ENCODE data around the gene RAB6A. TPM values are rescaled to one million over a fixed set of nuclear protein-coding genes. Genes with fewer than 3 reads are reported as not detected.
"Not testable (repeated sequence)": the region's sequence is repeated elsewhere in the genome, so short reads cannot be mapped to it uniquely, and the experiment has no call there.

The RAB6A gene
- total RNA-seq, 1 experiment from 2014 or later = 40.9 TPM

DNA sequence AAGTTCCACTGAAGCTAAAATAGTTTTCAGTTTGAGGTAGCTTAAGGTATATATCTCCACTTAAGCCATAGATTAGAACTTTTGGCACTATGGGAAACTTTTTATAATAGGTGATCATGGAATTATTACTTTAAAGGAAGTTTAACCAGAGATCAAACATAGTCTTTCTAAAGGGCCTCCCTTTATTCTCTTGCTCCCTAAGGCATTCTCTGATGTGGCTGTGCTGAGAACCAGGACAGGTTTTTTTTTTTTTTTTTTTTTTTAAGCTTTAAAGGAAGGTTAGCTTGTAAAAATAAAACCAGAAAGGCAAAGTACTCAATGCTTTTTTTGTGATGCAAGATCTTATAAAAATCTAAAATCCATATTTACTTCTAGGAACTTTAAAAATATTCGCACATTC, 23.9 kb upstream of the RAB6A start:
- DNase-seq (ENCODE audit: low read depth in 1 of 2, low spot score in 2 of 2) = no peak
- Histone ChIP-seq H3K27ac (no peak overlapping the region), H3K27me3 (replicated peaks) (no peaks in the 10 kb centered on the region), H3K36me3 (no peaks in the 10 kb centered on the region), H3K4me1 (replicated peaks) (peaks cover 8% of the 10 kb centered on the region), H3K4me3 (no peak overlapping the region), H3K9me3 (replicated peaks) (no peaks in the 10 kb centered on the region)

DNA sequence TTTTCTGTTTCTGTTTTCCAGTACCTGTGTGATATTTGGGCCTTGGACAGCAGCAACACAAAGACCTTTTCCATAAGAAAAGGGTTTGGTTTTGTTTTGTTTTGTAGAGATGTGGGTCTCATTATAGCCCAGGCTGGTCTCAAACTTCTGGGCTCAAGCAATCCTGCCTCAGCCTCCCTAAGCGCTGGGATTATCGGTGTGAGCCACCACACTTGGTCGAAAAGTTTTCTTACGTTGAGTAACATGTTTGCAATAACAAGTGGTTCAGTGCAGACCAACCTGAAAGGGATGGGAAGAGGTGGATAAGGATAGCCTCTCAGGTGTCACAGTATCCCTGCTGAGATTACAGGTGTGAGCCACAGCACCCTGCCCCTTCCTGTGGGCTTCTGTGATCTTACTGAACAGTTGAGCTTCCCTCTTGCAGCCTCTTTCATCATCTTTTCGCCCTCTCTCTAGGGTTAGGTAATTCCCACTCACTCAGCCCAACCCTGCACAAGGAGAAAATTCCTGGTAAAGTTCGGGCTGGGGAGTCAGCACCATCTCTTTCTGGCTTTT, 23.3 kb upstream of the RAB6A start:
- Histone ChIP-seq H3K4me3 (no peak overlapping the region), H3K27ac (no peak overlapping the region), H3K9me3 (replicated peaks) (no peaks in the 10 kb centered on the region), H3K27me3 (replicated peaks) (no peaks in the 10 kb centered on the region), H3K4me1 (replicated peaks) (peaks cover 8% of the 10 kb centered on the region), H3K36me3 (no peaks in the 10 kb centered on the region)
- DNase-seq (ENCODE audit: low read depth in 1 of 2, low spot score in 2 of 2) = no peak

DNA sequence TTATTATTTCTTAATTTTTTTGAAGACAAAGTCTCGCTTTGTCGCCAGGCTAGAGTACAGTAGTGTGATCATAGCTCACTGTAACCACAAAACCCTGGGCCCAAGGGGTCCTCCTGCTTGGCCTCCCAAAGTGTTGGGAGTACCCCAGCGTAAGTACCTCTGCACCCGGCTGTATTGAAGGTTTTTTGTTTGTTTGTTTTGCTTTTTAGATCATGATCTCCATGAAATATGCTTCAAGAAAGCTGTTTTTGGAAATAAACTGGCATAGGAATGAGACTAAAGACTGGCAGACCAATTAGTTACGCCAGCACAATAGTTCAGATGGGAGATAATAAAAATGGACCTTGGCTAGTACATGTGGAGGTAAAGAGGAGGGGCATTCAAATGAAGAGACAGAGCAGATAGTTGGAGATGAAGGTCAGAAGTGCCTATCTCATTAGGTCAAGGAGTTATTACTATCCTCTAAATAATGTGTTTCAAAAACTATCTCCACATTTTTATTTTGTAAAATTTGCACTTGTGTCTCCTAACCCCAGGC, 22.7 kb upstream of the RAB6A start:
- H3K4me3 ChIP-seq = no peak overlapping the region

DNA sequence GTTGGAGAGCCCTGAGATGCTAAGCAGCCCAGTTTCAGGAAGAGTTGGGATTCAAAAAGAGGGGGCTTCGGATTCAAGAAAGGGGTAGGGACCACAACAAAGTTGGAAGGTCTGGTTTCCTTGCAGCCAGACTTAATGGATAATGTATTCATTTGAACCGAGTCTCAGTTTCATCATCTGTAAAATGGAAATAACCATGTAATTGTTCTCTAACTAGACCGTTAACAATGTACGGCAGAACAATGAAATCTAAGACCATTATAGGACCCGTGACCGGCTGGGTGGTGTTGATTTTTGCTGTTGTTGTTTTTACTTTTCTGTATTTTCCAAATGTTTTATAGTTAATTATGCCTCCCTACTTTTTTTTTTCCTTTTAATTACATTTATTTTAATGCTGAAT, 20.4 kb upstream of the RAB6A start:
- Histone ChIP-seq H3K4me3 (no peak overlapping the region), H3K27ac (no peak overlapping the region)
- no peak for DNase-seq (ENCODE audit: low read depth in 1 of 2, low spot score in 2 of 2)

More for the DNA sequence above, 22.7 kb upstream of the RAB6A start:
- no peak overlapping the region for H3K27ac ChIP-seq
- H3K27me3 ChIP-seq (replicated peaks) = no peaks in the 10 kb centered on the region
- H3K36me3 ChIP-seq = no peaks in the 10 kb centered on the region
- H3K9me3 ChIP-seq (replicated peaks) = no peaks in the 10 kb centered on the region
- peaks cover 4% of the 10 kb centered on the region for H3K4me1 ChIP-seq (replicated peaks)
- no peak for DNase-seq (ENCODE audit: low read depth in 1 of 2, low spot score in 2 of 2)

DNA sequence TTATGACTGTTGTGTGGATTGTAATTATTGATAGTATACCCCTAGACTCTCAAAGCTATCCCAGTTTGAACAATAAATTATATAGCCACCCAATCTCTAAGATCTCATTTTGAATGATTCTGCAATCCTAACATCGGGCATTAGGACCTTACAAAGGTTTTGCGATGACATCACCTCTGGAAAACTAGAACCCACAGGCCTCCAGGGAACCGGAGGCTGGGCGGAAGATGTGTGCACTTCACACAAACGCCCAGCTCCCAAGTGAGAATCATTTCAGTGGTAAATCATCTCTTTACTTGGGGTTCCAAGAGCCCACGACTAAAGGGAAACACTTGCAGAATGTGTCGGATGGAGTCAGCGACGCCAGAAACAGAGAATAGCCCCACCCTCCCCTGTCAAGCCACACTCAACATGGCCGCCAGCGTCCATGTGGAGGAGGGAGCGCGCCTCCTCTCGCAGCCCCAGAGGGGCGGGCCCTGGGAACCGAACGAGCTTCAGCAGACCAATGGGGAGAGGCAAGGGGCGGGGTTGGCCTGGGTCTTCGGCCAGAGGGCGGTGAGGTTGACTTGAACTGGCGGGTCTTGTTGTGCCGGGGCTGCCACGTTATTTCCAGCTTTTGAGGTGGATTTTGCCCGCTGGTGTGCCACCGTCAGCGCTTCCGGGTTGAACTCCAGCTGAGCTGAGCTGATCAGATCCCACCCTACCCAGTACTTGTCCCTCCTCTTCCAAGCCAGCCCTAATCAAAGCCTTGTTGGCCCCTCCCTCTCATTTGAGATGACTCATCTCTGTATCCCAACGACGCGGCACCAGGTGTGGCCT, 18.4 kb upstream of the RAB6A start:
- Histone ChIP-seq H3K9me3 (replicated peaks) (no peaks in the 10 kb centered on the region), H3K4me1 (replicated peaks) (no peaks in the 10 kb centered on the region; the same call in 1 of the 2 replicates), H3K27me3 (replicated peaks) (no peaks in the 10 kb centered on the region), H3K4me3 (peak overlapping the region; percentile 44), H3K27ac (peak overlapping the region; percentile 91), H3K36me3 (no peaks in the 10 kb centered on the region)
- DNase-seq (ENCODE audit: low read depth in 1 of 2, low spot score in 2 of 2) = peak; percentile 96 to 97

More for the DNA sequence above, 20.4 kb upstream of the RAB6A start:
- no peaks in the 10 kb centered on the region for H3K9me3 ChIP-seq (replicated peaks)
- no peaks in the 10 kb centered on the region; the same call in 1 of the 2 replicates for H3K4me1 ChIP-seq (replicated peaks)
- H3K36me3 ChIP-seq = no peaks in the 10 kb centered on the region
- no peaks in the 10 kb centered on the region for H3K27me3 ChIP-seq (replicated peaks)

DNA sequence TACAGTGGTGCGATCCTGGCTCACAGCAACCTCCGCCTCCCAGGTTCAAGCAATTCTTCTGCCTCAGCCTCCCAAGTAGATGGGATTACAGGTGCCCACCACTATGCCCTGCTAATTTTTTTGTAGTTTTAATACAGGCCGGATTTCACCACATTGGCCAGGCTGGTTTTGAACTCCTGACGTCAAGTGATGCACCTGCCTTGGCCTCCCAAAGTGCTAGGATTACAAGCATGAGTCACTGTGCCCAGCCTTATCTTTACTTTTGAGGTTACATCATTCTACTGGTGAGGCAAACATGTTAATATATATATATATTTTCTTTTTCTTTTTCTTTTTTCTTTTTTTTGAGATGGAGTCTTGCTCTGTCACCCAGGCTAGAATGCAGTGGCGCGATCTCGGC, 9.9 kb upstream of the RAB6A start:
- H3K36me3 ChIP-seq; H3K27ac ChIP-seq; H3K9me3 ChIP-seq (replicated peaks); H3K4me3 ChIP-seq; H3K27me3 ChIP-seq (replicated peaks); H3K4me1 ChIP-seq (replicated peaks); DNase-seq (ENCODE audit: low read depth in 1 of 2, low spot score in 2 of 2): not testable (repeated sequence)

DNA sequence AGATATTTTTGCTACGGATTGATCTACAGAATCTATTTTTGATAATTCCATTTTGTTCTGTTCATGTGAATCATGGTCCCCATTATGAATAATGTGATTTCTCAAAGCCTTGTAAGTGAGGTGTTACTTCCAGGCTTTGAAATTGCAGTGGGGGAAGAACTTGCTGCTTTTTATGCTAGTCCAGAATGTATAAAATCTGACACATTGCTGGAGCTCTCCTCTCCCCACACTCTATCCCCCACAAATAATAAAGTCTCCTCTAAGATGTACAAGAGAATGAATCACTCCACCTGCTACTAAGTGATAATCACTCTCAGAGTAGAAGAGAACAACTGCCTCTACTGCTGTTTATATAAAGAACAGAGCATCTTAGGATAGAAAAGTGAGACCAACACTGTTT, 5.9 kb upstream of the RAB6A start:
- DNase-seq (ENCODE audit: low read depth in 1 of 2, low spot score in 2 of 2) = no peak
- H3K27ac ChIP-seq = no peak overlapping the region
- no peaks in the 10 kb centered on the region for H3K36me3 ChIP-seq
- H3K27me3 ChIP-seq (replicated peaks) = no peaks in the 10 kb centered on the region
- no peaks in the 10 kb centered on the region for H3K9me3 ChIP-seq (replicated peaks)
- H3K4me3 ChIP-seq = no peak overlapping the region
- H3K4me1 ChIP-seq (replicated peaks) = no peaks in the 10 kb centered on the region

DNA sequence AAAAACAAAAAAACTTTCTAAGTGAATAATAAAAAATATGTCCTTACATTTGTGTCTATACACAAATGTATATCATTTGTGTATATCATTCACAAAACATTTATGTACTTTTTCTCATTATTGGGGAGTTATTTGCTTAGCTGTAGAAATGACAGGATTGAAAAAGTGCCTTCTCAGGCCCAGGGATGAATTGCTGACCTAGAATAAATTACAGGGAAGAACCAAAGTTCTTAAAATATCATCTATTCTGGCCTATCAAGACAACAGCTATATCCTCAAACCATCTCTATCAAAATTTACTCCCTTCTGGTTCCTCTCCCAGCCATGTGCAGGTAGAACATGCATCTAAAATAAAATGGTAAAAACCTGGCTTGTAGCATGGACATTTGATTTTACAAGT, 1.9 kb upstream of the RAB6A start:
- Histone ChIP-seq H3K36me3 (no peaks in the 10 kb centered on the region), H3K4me1 (replicated peaks) (peaks cover 9% of the 10 kb centered on the region), H3K4me3 (no peak overlapping the region), H3K9me3 (replicated peaks) (no peaks in the 10 kb centered on the region), H3K27me3 (replicated peaks) (no peaks in the 10 kb centered on the region), H3K27ac (no peak overlapping the region)
- DNase-seq (ENCODE audit: low read depth in 1 of 2, low spot score in 2 of 2) = no peak

DNA sequence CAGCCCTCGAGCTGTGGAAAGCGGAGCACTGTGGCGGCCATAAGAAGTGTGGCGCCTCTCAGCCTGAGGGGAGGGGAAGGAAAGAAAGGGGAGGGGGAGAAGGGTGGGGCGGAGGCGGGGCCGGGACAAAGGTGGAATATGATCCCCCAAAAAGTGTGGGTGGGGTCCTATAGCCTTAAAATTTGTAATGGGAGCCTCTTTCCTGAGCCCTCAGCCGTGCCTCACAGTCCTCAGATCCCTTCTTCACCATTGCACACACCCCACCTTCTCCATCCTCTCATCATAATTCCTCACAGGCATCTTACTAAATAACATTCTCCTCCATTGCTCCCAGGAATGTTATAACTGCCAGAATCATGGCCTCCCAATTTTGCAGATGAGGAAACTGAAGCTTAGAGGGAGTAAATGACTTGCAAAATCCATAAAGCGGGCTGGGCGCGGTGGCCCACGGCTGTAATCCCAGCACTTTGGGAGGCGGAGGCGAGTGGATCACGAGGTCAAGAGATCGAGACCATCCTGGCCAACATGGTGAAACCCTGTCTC, 600 bp upstream of the RAB6A start:
- Histone ChIP-seq H3K27ac (peak overlapping the region; percentile 40), H3K4me1 (replicated peaks) (peaks cover 13% of the 10 kb centered on the region), H3K9me3 (replicated peaks) (no peaks in the 10 kb centered on the region), H3K4me3 (peak overlapping the region; percentile 79), H3K27me3 (replicated peaks) (no peaks in the 10 kb centered on the region), H3K36me3 (no peaks in the 10 kb centered on the region)
- DNase-seq (ENCODE audit: low read depth in 1 of 2, low spot score in 2 of 2) = no peak

DNA sequence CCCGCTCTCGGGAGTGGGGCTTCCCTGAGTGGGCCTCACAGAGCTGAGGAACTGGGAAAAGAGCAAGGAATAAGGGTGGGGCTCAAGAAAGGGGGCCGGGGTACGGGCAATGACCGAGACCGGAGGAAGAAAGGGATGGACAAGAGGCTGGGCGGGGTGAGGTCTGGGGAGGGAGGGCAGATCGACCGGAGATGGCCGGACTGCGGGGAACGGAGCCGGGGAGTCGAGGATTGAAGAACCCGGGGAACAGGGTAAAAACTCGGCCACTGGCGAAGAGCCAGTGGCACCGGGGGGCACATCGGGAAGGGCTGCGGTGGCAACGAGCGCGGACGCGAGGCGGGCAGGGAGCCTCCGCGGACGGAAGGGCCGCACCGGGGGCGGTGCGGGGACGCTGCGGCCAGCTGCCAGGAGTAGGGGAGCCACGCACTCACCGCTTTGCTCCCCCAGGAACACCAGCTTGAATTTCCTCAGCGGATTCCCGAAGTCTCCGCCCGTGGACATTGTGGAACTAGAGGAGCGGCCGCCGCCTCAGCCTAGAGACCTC, 667 bp downstream of the RAB6A start:
- Histone ChIP-seq H3K27ac (peak overlapping the region; percentile 17; the same call in 1 of the 2 replicates), H3K9me3 (replicated peaks) (no peaks in the 10 kb centered on the region), H3K36me3 (no peaks in the 10 kb centered on the region), H3K4me1 (replicated peaks) (peaks cover 13% of the 10 kb centered on the region), H3K27me3 (replicated peaks) (no peaks in the 10 kb centered on the region), H3K4me3 (peak overlapping the region; percentile 79)
- DNase-seq (ENCODE audit: low read depth in 1 of 2, low spot score in 2 of 2) = no peak

DNA sequence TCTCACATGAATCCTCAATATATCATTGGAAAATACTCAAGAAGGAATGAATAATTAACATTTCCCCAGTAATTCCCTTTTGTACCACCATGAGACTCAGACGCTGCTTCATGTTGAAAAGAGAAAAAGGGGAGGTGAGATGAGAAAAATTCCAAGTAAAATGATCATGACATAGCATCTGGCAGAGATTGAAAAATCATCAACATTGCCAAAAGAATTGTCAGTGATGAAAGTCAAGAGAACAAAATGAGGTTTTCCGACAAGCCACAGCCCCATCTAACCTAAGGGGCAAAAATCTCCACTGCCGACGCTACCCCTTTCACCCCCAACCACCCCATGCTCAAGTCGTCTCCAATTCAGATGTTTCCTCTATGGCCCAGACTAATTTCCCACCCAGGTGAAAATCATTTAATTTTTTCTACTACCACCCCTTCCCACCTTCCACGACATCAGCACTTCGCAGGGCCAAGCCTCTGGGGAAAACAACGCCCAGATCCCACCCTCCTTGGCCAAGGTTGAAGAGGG, 1.2 kb downstream of the RAB6A start:
- peak in 1 of 2 experiments; percentile 10 for DNase-seq (ENCODE audit: low read depth in 1 of 2, low spot score in 2 of 2)
- Histone ChIP-seq H3K27ac (0 out of 2 replicates have a peak overlapping the region, but pooled peaks have one; percentile 17), H3K36me3 (no peaks in the 10 kb centered on the region), H3K4me3 (peak overlapping the region; percentile 79), H3K27me3 (replicated peaks) (no peaks in the 10 kb centered on the region), H3K4me1 (replicated peaks) (peaks cover 13% of the 10 kb centered on the region), H3K9me3 (replicated peaks) (no peaks in the 10 kb centered on the region)

DNA sequence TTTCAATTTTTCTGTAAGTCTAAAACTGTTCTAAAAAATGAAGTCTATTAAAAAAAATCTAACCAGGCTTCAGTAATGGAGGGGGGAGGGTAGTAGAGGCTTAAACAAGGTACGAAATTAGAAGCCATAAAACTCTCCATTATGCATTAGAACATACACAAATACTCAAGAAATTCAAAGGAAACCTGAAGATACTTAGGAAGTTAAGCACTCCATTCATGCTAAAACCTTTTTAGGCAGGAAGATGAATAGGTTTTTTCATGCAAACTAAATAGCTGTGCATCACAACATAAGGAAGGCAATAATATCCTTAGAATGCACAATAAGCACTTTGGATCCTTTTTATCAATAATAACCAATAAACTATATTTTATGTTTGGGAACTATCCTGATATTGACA, 2.4 kb downstream of the RAB6A start:
- no peaks in the 10 kb centered on the region for H3K9me3 ChIP-seq (replicated peaks)
- no peak for DNase-seq (ENCODE audit: low read depth in 1 of 2, low spot score in 2 of 2)
- H3K4me3 ChIP-seq = no peak overlapping the region
- H3K36me3 ChIP-seq = no peaks in the 10 kb centered on the region
- H3K4me1 ChIP-seq (replicated peaks) = peaks cover 13% of the 10 kb centered on the region
- H3K27me3 ChIP-seq (replicated peaks) = no peaks in the 10 kb centered on the region
- H3K27ac ChIP-seq = no peak overlapping the region

DNA sequence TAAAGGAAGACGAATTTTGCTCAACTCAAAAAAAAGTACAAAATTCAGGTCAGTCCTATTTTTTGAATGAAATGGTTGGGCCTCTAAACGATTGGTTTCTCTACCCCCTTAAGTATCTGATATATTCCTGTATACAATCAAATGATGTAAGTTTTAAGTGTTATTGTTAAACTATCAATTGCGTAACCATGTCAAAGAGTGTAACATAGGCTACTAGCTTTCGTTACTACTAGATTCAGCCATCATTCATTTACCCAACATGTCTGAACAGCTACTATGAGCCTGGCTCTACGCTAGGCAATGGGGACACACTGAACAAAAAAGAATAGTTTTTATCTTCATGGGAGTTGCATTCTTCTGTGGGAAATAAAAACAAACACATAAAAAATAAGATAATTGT, 3.3 kb downstream of the RAB6A start:
- Histone ChIP-seq H3K27ac (no peak overlapping the region), H3K4me3 (no peak overlapping the region), H3K27me3 (replicated peaks) (no peaks in the 10 kb centered on the region), H3K36me3 (no peaks in the 10 kb centered on the region), H3K4me1 (replicated peaks) (peaks cover 13% of the 10 kb centered on the region), H3K9me3 (replicated peaks) (no peaks in the 10 kb centered on the region)
- no peak for DNase-seq (ENCODE audit: low read depth in 1 of 2, low spot score in 2 of 2)

DNA sequence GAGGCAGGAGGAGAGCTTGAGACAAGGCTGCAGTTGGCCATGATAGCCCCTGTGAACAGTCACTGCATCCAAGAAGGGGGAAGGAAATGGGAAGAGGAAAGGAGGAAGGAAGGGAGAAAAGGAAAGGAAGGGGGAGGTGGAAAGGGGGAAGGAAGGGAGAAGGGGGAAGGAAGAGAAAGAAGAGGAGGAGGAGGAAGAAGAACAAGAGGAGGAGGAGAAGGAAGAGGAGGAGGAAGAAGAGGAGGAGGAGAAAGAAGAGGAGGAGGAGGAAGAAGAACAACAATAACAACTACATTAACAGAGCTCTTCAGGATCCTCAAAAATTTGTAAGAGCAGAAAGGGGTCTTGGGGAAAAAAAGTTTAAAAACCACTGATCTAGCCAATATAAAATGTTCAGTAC, 5.2 kb downstream of the RAB6A start:
- Histone ChIP-seq H3K27me3 (replicated peaks) (no peaks in the 10 kb centered on the region), H3K36me3 (no peaks in the 10 kb centered on the region), H3K9me3 (replicated peaks) (no peaks in the 10 kb centered on the region), H3K4me1 (replicated peaks) (peaks cover 10% of the 10 kb centered on the region), H3K4me3 (no peak overlapping the region), H3K27ac (no peak overlapping the region)
- no peak for DNase-seq (ENCODE audit: low read depth in 1 of 2, low spot score in 2 of 2)
